NCI-H2029 (cell line): ENCODE measurements around the gene NBR1.
"Not testable (repeated sequence)": the region's sequence is repeated elsewhere in the genome, so short reads cannot be mapped to it uniquely, and the experiment has no call there.

Experiments used
- DNase-seq: peaks from one replicate; lab custom pipeline; 2025; lab: John Stamatoyannopoulos, UW

The NBR1 gene

DNA sequence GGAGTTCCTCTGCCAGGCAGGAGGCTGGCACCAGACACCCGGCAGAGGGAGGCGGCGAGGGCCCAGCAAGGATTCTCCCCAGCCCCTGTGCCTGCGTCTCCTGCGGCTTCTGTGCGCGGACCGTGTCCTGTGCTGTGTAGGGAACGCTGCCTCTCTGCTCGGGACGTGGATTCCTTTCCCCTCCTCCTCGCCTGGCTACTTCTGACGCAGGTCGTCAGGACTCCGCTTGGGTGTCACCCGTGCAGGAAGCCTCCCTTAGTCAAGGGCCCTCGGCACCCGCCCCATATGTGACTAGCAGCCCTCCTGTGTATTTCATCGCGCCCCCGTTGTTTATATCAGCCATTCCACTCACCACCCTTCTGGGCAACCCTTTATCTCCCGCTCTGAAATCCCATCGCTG is 75.4 kb downstream of the NBR1 start:
- DNase-seq: not testable (repeated sequence)
